Fibroblast of upper back skin (primary cell): ENCODE data around the gene CARHSP1.
A peak's percentile ranks its signal among the peaks of the same experiment; 100 is the strongest.
"Not testable (repeated sequence)": the region's sequence is repeated elsewhere in the genome, so short reads cannot be mapped to it uniquely, and the experiment has no call there.

Source experiments
- DNase-seq: peaks from one replicate; pipeline ENCODE4 v3.0.0-alpha.2; 2013

Gene CARHSP1

GRCh38 chr16:8868416-8869211 is at the start of gene CARHSP1:
Gene CARHSP1 (minus strand): TSS chr16:8869006. CDS start chr16:8859328, 9,678 bp downstream.
- peak; percentile 89 for DNase-seq

DNA sequence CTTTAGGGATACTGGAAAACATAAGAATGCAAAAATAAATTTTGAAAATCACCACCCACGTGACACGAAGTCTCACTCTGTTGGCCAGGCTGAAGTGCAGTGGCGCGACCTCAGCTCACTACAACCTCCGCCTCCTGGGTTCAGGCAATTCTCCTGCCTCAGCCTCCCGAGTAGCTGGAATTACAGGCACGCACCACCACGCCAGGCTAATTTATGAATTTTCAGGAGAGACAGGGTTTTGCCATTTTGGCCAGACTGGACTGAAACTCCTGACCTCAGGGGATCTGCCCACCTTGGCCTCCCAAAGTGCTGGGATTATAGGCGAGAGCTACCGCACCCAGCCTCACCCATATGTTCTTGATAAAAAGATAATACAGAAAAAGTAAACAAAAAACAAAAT is 48.5 kb upstream of the CARHSP1 start:
- not testable (repeated sequence) for DNase-seq

DNA sequence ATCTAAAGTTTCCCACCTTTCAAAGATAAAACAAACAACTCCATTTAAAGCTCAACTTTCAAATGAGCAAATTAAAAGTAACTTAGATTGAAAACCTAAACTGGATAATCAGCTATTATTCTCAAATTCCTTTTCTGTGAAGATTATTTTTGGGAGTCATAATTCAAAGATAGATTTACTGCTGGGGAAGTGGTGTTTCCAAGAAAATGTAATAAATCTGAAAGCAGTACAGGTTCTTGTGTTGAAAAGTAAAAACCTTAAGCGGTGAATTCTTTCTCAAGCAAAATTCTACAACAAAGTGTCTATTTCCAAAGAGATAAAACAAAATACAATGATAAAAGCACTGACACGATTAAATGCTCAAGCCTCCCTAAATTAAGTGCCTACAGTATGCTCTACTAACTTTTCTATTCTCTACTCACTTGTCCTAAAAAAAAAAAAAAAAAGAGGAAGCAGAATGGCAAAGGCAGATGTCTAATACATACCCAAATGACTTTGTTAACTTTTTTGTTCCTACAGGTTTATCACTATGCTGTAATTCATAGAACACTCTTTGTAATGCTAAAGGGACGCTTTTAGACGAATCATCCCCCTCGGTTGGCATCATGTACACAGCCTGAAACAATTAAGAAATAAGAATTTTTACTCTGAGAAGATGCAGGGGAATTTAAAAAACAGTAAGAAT is 47.9 kb upstream of the CARHSP1 start:
- no peak for DNase-seq

DNA sequence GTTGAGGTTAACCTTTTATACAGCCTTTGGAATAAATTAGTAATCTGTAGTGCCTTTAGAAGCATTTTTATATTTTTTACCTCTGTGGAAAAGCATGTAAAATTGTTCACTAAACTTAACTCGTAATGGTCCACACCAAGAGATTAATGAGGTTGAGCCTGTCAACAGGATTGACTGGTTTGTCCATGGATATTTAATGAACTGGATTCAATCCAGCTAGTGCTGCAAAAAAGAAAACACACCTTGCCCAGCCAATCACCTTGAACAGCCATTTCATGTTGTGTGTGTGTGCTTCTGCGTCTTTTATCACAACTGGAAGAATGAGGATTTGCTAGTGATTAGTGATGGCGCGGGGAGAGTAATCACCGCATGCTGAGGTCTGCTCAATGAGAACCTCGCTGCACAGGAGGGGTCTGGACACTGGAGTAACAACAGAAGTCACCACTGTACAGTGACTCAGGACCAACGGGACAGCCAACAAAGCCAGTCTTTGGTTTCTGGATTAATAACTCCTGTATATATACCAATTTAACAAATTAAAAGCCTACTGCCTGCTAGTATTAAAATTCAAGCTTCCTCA is 47.0 kb upstream of the CARHSP1 start:
- no peak for DNase-seq

DNA sequence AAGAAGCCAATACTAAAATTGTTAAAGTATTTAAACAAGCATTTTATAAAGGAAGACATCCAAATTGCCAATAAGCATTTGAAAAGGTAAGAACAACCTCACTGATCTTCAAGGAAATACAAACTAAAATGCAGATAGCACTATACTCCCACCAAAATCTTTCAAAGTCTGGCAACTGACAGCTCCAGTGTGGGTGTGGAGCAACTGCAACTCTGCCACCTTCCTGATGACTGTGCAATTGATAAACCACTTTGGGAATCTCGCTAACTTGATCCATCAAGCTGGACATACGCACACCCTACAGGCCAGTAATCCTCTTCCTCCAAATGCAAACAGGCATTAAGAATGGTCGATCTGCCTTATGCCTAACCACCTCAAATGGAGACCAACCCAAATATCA is 45.3 kb upstream of the CARHSP1 start:
- no peak for DNase-seq

- DNase-seq = no peak
Observed at GRCh38 chr16:8912793-8913192, 44.0 kb upstream of the CARHSP1 start.

DNA sequence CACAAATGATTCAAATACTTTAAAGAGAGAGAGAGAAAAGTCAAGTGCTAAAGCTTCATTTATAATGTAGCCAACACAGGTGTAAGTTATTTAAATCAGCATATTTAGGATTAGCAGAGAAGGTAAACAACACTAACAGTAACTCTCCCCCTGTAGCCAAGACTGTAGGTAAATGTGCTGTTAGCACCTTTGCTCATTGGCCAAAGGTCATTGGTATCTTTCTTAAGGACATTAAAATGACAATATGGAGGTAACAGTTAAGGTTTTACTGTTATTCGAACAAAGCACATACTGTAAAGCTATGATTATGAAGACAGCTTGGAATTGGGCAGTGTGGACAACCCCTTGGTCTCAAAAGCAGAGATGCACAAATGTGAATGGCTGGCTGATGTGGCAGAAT is 42.0 kb upstream of the CARHSP1 start:
- DNase-seq = no peak

DNA sequence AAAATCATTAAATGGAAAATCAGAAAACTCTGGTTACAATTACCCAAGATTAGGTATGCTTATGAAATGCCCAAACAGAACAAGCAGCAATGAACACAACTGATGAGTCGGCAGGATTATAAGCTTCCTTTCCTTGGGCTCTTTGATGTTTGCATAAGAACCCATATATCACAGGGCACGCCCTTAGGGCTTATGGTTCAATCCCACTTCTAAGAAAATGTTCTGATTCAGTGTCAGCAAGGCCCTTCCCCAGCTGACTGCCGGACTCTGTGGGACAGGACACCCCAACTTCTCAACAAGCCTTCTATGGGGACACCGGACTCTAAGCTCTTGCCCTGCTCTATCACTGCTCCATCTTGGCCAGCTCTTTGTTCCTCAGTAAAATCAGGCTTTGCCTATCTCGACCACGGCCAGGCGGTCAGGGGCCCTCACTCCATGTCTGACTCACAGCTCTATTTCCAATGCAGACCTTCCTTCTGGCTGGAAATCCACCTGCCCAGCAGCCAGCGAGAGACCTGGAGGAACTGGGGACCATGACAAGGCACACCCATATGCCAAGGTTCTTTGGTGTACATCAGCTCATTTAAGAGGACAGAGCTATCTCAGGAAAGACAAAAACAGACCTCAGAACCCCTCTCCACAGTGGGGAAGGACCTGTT is 40.1 kb upstream of the CARHSP1 start:
- DNase-seq = no peak

- DNase-seq = no peak
Observed at GRCh38 chr16:8907096-8907495, 38.3 kb upstream of the CARHSP1 start.

DNA sequence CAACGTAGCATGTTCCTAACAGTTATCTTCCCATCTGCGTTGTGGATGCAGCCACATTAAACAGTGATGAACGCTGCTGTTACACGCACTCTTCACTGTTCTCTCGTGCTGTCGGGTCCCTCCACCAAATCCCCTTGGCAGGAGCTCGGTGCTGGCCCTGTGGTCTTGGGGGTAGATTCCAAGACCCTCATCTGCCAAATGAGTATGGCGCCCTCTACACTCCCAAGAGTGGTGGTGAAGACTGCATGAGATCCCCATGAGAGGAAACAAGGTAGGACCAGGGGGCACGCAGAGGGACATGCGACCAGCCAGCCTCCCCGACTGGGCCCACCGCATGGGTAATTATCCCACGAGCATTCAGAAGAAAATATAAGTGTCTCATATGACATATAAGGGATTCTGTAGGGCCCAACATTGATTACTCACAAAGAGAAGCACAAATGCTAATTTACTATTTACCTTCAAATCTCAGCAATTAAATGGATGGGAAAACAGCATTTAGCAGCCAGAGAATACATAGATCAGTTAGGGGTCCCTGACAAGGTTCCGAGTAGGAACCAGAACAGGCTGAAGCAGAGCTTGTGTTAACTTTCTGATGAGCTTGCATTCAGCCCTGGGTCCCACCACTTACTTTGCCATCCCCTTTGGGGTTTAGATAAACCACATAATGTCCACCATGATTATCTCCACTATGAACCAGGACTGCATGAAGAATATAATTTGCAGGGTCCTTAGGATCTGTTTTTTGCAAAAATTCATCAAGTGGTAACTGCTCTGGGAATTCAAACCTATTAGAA is 37.2 kb upstream of the CARHSP1 start:
- no peak for DNase-seq

GRCh38 chr16:8905168-8905762 is 36.5 kb upstream of the CARHSP1 start:
- peak; percentile 35 for DNase-seq

DNA sequence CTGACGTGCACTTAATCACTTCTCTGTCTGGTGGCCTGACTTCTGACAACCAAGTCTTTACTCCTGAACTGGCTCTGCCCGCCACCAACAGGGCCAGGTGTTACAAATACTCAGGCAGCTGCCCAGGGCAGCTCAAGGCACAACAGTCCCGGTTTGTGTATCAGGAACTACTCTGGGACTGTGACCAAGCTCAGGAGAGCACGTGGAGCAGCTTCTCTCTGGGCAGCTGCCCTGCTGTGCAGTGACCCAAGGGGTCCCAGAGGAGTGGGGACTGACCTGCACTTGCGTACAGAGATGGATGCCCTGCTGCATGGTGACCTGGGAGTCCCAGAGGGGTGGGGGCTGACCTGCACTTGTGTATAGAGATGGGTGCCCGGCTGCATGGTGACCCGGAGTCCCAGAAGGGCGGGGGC is 35.2 kb upstream of the CARHSP1 start:
- DNase-seq = no peak

- DNase-seq = no peak
Observed at GRCh38 chr16:8903004-8903403, 34.2 kb upstream of the CARHSP1 start.

DNA sequence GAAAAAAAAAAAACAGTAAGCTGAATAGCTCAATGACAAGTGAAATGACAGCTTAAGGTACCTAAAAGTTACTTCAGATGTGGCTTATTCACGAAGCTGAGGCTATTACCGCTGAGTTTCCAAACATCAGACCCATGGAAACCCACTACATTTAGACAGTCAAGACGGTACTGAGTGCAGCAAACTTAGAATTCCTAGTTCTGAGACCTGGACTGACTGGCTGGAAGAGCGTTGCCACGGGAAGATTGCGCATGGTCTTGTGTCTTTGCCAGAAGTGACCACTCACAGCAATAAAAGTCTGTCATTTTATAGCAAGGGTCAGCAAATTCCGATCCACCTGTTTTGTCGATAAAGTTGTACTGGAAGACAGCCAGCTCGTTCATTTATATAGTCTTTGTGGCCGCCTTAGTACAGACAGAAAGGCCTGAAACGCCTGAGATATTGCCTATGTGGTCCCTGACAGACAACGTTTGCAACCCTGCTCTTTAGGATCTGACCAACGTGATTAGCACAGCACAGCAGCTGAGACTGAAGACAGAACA is 32.6 kb upstream of the CARHSP1 start:
- DNase-seq = no peak

GRCh38 chr16:8900343-8900742 is 31.5 kb upstream of the CARHSP1 start:
- no peak for DNase-seq

- no peak for DNase-seq
Observed at GRCh38 chr16:8899709-8900317, 31.0 kb upstream of the CARHSP1 start.

GRCh38 chr16:8898660-8899318 is 30.0 kb upstream of the CARHSP1 start:
- DNase-seq = no peak

GRCh38 chr16:8894736-8895334 is 26.0 kb upstream of the CARHSP1 start:
- DNase-seq = no peak

GRCh38 chr16:8893976-8894690 is 25.3 kb upstream of the CARHSP1 start:
- no peak for DNase-seq

- DNase-seq = no peak
Observed at GRCh38 chr16:8893426-8893825, 24.6 kb upstream of the CARHSP1 start.
